Measurements from ENCODE around the gene SKAP2. TPM values are rescaled to one million over a fixed set of nuclear protein-coding genes. Genes with fewer than 3 reads are reported as not detected.
A peak's percentile ranks its signal among the peaks of the same experiment; 100 is the strongest.

Gene SKAP2
- total and polyA plus RNA-seq, 2 of the 13 experiments (the other 11 are each of a cell fraction or from before 2014, with no cell fraction given), result 3.6 to 12.9 TPM

DNA sequence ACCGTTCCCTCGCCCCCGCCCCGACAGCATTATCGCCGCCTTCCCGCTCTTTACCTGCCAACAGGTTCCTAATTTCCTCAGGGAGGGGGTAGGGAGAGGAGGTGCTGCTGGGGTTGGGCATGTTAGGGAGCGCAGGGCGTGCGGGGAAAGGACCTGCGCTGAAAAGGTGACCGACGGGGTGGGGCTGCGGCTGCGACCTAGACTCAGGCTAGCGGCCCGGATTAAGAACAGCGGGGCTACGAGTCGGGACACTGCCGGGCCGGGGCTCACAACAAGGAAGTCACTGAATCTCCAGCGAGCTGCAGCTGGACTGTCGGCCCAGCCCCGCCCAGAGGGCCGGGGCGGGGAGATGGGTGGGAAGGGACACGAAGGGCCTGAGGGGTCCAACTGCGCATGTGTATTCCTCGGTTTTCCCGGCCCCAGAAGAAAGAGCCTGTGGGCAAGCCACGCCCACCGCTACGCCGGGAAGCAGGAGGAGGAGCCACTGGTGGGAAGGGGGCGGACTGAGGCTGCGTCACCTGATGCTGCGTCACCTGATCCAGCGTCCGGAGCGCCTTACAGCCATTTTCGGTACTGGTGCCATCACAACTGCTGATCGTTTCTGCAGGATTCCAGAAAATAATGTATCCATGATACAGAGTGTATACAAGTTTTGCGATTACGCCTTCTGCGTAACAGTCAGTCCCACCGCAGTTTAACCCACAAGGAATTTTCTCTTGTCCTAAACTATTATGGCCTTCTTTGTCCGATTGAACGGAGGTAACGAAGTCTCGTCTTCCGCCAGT is at the start of gene SKAP2 (continued):
- TF ChIP-seq NFYC (CRISPR knock-in tag; IDR thresholded peaks at IDR 0.05) (peak; percentile 24; the same call in 1 of the 2 replicates), ZNF34 (CRISPR knock-in tag; IDR thresholded peaks at IDR 0.05; ENCODE audit: borderline replicate concordance) (no peak), ZNF567 (CRISPR knock-in tag; IDR thresholded peaks at IDR 0.05; ENCODE audit: borderline replicate concordance) (no peak), THRA (CRISPR knock-in tag; IDR thresholded peaks at IDR 0.05; ENCODE audit: borderline replicate concordance) (no peak), ZSCAN20 (CRISPR knock-in tag; IDR thresholded peaks at IDR 0.05; ENCODE audit: borderline replicate concordance) (no peak), KDM2A (CRISPR knock-in tag; IDR thresholded peaks at IDR 0.05; ENCODE audit: borderline replicate concordance, low read depth) (peak; percentile 67), ZNF124 (CRISPR knock-in tag; IDR thresholded peaks at IDR 0.05) (no peak; the same call in 1 of the 2 replicates), CBX2 (IDR thresholded peaks at IDR 0.05; ENCODE audit: low read depth, low read length) (no peak), CBX2 (CRISPR knock-in tag; IDR thresholded peaks at IDR 0.05; ENCODE audit: low read depth) (no peak), ZFP62 (CRISPR knock-in tag; IDR thresholded peaks at IDR 0.05) (no peak), ZNF143 (CRISPR knock-in tag; IDR thresholded peaks at IDR 0.05) (no peak), U2AF2 (IDR thresholded peaks at IDR 0.05; ENCODE audit: low read depth, low read length) (no peak), ZNF609 (CRISPR knock-in tag; IDR thresholded peaks at IDR 0.05; ENCODE audit: borderline replicate concordance) (0 out of 2 replicates have a peak, but pooled peaks have one; percentile 43), TRIM22 (IDR thresholded peaks at IDR 0.05) (no peak), TSC22D2 (CRISPR knock-in tag; IDR thresholded peaks at IDR 0.05; ENCODE audit: borderline replicate concordance) (no peak)
- TF ChIP-seq, protein P1, sequence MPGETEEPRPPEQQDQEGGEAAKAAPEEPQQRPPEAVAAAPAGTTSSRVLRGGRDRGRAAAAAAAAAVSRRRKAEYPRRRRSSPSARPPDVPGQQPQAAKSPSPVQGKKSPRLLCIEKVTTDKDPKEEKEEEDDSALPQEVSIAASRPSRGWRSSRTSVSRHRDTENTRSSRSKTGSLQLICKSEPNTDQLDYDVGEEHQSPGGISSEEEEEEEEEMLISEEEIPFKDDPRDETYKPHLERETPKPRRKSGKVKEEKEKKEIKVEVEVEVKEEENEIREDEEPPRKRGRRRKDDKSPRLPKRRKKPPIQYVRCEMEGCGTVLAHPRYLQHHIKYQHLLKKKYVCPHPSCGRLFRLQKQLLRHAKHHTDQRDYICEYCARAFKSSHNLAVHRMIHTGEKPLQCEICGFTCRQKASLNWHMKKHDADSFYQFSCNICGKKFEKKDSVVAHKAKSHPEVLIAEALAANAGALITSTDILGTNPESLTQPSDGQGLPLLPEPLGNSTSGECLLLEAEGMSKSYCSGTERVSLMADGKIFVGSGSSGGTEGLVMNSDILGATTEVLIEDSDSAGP (CRISPR knock-in tag; IDR thresholded peaks at IDR 0.05; ENCODE audit: borderline replicate concordance), result peak; percentile 38; the same call in 1 of the 2 replicates
- TF ChIP-seq, protein P2, sequence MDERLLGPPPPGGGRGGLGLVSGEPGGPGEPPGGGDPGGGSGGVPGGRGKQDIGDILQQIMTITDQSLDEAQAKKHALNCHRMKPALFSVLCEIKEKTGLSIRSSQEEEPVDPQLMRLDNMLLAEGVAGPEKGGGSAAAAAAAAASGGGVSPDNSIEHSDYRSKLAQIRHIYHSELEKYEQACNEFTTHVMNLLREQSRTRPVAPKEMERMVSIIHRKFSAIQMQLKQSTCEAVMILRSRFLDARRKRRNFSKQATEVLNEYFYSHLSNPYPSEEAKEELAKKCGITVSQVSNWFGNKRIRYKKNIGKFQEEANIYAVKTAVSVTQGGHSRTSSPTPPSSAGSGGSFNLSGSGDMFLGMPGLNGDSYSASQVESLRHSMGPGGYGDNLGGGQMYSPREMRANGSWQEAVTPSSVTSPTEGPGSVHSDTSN (CRISPR knock-in tag; IDR thresholded peaks at IDR 0.05), result 0 out of 2 replicates have a peak, but pooled peaks have one; percentile 15
